ENCODE results near the gene KCNH8.

KCNH8 gene

DNA sequence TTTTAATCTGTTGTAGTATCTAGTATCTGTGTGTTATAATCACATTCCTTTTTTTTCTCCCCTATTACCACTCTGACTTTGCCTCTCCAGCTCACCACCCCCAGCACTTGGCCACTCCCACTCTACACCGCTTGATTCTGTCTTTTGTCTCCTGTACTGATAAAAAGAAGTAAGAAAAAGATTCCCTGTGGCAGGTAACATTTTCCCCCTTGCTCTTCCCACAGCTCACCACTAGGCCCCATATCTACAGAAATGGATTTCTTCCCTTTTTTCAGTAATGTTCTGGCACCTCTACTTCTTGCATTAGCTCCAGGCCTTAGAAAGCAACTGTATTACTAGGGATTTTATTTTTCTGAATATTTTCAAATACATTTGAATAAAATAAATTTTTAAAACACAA lies 25.6 kb downstream of the KCNH8 start:
- TF ChIP-seq, protein P1, sequence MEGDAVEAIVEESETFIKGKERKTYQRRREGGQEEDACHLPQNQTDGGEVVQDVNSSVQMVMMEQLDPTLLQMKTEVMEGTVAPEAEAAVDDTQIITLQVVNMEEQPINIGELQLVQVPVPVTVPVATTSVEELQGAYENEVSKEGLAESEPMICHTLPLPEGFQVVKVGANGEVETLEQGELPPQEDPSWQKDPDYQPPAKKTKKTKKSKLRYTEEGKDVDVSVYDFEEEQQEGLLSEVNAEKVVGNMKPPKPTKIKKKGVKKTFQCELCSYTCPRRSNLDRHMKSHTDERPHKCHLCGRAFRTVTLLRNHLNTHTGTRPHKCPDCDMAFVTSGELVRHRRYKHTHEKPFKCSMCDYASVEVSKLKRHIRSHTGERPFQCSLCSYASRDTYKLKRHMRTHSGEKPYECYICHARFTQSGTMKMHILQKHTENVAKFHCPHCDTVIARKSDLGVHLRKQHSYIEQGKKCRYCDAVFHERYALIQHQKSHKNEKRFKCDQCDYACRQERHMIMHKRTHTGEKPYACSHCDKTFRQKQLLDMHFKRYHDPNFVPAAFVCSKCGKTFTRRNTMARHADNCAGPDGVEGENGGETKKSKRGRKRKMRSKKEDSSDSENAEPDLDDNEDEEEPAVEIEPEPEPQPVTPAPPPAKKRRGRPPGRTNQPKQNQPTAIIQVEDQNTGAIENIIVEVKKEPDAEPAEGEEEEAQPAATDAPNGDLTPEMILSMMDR (conservative IDR thresholded peaks at IDR 0.05; ENCODE audit: low read length), result no peak
- H3K4me3 ChIP-seq (ENCODE audit: low read length), result no peak overlapping the region
- no peak for DNase-seq (ENCODE audit: low read depth)

DNA sequence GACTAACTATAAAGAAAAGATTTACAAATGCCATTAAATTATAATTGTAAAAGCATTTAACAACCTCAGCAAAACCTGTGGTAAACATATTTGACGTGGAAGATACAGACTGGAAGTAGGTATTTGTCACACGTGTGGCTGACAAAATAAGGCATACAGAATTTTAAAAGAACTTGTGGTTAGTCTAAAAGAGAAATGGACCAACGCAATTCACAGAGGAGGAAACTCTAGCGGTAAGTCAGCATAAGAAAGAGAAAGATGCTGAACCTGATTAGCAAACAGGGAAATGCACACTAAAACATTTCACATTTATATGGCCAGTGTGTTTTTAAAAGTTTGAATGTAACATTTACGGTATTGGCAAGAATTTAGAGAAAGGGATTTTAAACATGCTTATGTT lies 35.3 kb downstream of the KCNH8 start:
- TF ChIP-seq, protein P1 (conservative IDR thresholded peaks at IDR 0.05; ENCODE audit: low read length), result no peak
- no peak for DNase-seq (ENCODE audit: low read depth)
- no peak overlapping the region for H3K4me3 ChIP-seq (ENCODE audit: low read length)

DNA sequence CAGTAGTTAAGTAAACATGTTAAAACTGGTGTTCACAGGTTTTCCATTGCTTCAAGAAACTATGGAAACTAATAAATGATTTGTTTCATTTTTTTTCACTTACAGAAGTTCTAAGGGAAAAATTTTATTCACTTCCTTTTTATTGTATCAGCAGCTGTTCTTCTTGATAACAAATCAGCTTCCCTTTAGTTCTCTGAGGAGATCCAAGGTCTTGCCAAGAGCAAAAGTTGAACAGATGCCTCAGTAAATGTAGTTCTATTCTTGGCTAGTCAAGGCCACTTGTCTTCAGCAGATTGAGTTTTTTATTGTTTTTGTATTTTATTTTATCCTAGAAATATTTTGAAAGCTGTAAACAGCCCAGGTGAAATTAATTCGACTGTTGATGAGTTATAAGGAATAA lies 41.8 kb downstream of the KCNH8 start:
- TF ChIP-seq, protein P1 (conservative IDR thresholded peaks at IDR 0.05; ENCODE audit: low read length), result no peak
- no peak overlapping the region for H3K4me3 ChIP-seq (ENCODE audit: low read length)
- DNase-seq (ENCODE audit: low read depth), result no peak

DNA sequence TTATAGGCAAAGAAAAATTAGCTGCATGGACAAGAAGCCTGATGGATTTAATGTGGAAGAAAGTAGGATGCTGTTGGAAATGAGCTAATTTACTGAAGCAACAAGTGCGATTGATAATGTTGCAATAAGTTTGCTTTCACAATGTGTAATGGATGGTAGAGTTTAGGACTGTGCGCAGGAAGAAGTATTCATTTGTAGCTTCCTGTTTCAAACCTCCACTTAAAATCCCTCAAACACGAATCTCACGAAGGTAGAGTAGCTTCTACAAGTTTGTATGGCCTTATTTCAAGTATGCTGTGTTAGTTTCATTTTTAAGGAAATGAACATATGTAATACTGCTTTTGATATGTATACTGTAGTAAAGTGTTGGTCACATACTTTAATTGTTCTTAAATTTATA lies 42.3 kb downstream of the KCNH8 start:
- TF ChIP-seq, protein P1 (conservative IDR thresholded peaks at IDR 0.05; ENCODE audit: low read length), result no peak
- no peak for DNase-seq (ENCODE audit: low read depth)

DNA sequence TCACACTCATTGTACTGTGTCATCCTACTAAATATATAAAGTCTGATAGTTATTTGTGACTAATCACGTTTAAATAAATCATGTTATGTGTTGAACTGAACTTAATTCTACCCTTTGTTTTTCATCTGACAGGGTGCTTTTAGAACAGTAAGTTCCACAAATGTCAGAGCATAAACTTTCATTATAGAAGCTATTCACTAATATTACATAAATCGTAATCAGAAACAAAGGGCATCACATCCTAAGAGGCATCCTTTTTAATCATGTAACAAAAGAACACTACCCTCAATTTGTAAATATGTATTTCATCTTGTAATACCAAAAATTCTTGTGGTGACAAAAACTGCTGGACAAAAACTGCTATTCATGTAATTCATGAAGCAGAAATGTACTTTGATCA lies 50.8 kb downstream of the KCNH8 start:
- DNase-seq (ENCODE audit: low read depth), result no peak
- no peak overlapping the region for H3K4me3 ChIP-seq (ENCODE audit: low read length)
- TF ChIP-seq, protein P1 (conservative IDR thresholded peaks at IDR 0.05; ENCODE audit: low read length), result no peak

More for the DNA sequence above, 42.3 kb downstream of the KCNH8 start:
- no peak overlapping the region for H3K4me3 ChIP-seq (ENCODE audit: low read length)

DNA sequence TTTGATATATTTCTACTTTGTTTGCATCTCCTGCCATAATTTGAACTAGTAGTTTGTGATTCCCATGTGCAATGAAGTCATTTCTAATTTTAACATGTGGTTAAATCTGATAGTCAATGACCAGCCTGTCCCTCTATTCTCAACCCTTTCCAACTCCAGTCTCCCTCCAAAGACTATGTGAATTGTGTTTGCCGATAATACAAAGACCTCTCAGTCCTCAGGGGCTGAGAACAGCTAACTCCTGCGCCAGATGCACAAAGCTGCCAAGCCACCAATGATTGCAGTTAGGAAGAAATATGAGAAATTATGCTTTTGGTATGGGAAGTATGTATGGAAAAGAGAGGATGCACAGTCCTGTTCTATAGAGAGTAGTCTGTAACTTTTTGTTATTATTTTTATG lies 54.0 kb downstream of the KCNH8 start:
- no peak overlapping the region for H3K4me3 ChIP-seq (ENCODE audit: low read length)
- TF ChIP-seq, protein P1 (conservative IDR thresholded peaks at IDR 0.05; ENCODE audit: low read length), result no peak
- DNase-seq (ENCODE audit: low read depth), result no peak

DNA sequence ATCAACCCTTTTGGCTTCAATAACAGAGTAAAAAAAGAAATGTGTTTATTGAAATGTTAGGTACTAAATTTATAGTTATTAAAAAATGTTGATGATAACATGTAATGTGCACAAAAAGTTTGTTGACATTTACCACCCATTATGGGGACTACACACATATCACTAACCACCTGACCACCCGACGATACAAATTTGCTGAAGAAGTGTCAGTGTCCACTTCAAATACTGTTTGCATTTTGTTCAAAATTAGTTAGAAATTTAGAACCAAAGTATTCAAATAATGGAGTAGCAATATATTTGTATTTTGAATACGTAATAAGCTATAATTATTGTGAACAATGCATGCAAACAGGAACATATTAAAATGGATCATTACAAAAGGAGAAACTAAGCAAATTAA lies 54.4 kb downstream of the KCNH8 start:
- DNase-seq (ENCODE audit: low read depth), result no peak
- no peak overlapping the region for H3K4me3 ChIP-seq (ENCODE audit: low read length)
- TF ChIP-seq, protein P1 (conservative IDR thresholded peaks at IDR 0.05; ENCODE audit: low read length), result no peak

All from AG10803 (cell line).